Measurements from ENCODE around the gene MYO7A. TPM values are rescaled to one million over a fixed set of nuclear protein-coding genes. Genes with fewer than 3 reads are reported as not detected.

MYO7A gene
- total and polyA plus RNA-seq, 2 of the 4 experiments (the other 2 are of a cell fraction): 0.02 TPM; not detected in 1

GRCh38 chr11:77179681-77180080 lies 51.6 kb downstream of the MYO7A start:
- H2AK5ac ChIP-seq (ENCODE audit: low read depth, low read length): no peak overlapping the region
- H3K36me3 ChIP-seq (ENCODE audit: control insufficient read depth, insufficient read depth, low read length): no peaks in the 10 kb centered on the region
- no peak for DNase-seq

More at GRCh38 chr11:77179681-77180080, 51.6 kb downstream of the MYO7A start:
- peak overlapping the region; percentile 28 for H2AK9ac ChIP-seq (replicated peaks; ENCODE audit: low read depth, low read length, poor library complexity)
- H3K4me2 ChIP-seq (ENCODE audit: low read depth, low read length): no peak overlapping the region
- no peak overlapping the region for H3K23ac ChIP-seq (ENCODE audit: low read depth, low read length)
- H4K20me1 ChIP-seq (ENCODE audit: insufficient read depth, low read length): no peaks in the 10 kb centered on the region
- POLR2A ChIA-PET (ENCODE audit: unreplicated experiment): no interaction called here
- H4K5ac ChIP-seq (ENCODE audit: low read depth, low read length): no peak overlapping the region
- H3K4me3 ChIP-seq (ENCODE audit: insufficient read depth, low read depth, low read length): no peak overlapping the region
- no peak overlapping the region for H2BK20ac ChIP-seq (ENCODE audit: low read depth, low read length)
- H3K9ac ChIP-seq (ENCODE audit: low read depth, low read length): no peak overlapping the region
- no peak overlapping the region for H4K8ac ChIP-seq (ENCODE audit: low read depth in 2 of 2, low read length in 2 of 2)
- no peak overlapping the region for H3K14ac ChIP-seq (replicated peaks; ENCODE audit: low read depth, low read length)
- peaks cover 41% of the 10 kb centered on the region for H3K27me3 ChIP-seq (ENCODE audit: control insufficient read depth, insufficient read depth, low read length)
- no peak overlapping the region for H2AFZ ChIP-seq (replicated peaks; ENCODE audit: low read length, poor library complexity)
- no peak overlapping the region for H3K4ac ChIP-seq (ENCODE audit: low read depth, low read length)
- in situ Hi-C loops (cut with MboI; ENCODE audit: low sequenced_read_pairs): loop anchor here (10.0 kb wide), 1 partner anchor 55 kb away; the partner anchor contains the start of gene MYO7A
- CTCF ChIA-PET: interaction anchor here (2.0 kb wide), 1 partner anchor 9 kb away, joined by 5 read pairs; no protein-coding TSS in a partner anchor
- no peak overlapping the region for H3K18ac ChIP-seq (ENCODE audit: low read depth, low read length)
- no peaks in the 10 kb centered on the region for H3K9me3 ChIP-seq (ENCODE audit: control insufficient read depth, insufficient read depth, low read length)
- H2BK5ac ChIP-seq (ENCODE audit: low read depth, low read length, poor library complexity, severe bottlenecking): no peak overlapping the region
- peaks cover 3% of the 10 kb centered on the region; the same call in 1 of the 2 replicates for H3K9me1 ChIP-seq (ENCODE audit: insufficient read depth, low read length)
- no peak overlapping the region for H2BK15ac ChIP-seq (ENCODE audit: low read depth, low read length)
- no peak overlapping the region for H4K91ac ChIP-seq (ENCODE audit: insufficient read depth, low read depth, low read length)
- TF ChIP-seq CEBPB (IDR thresholded peaks at IDR 0.05; ENCODE audit: low read depth, low read length) (no peak), MAZ (IDR thresholded peaks at IDR 0.05; ENCODE audit: borderline replicate concordance, low read depth, low read length) (no peak), MXI1 (IDR thresholded peaks at IDR 0.05; ENCODE audit: borderline replicate concordance, low read depth, low read length) (no peak), ELK1 (IDR thresholded peaks at IDR 0.05; ENCODE audit: borderline replicate concordance, low read depth, low read length) (no peak), CHD1 (IDR thresholded peaks at IDR 0.05; ENCODE audit: low read depth, low read length) (no peak), SMC3 (IDR thresholded peaks at IDR 0.05; ENCODE audit: low read depth, low read length) (no peak), USF2 (IDR thresholded peaks at IDR 0.05; ENCODE audit: low read depth, low read length) (no peak), NFE2L2 (IDR thresholded peaks at IDR 0.05; ENCODE audit: low read depth, low read length) (no peak), POLR2A (IDR thresholded peaks at IDR 0.05; ENCODE audit: low read depth, low read length) (no peak), RFX5 (IDR thresholded peaks at IDR 0.05; ENCODE audit: low read depth, low read length) (no peak), RCOR1 (IDR thresholded peaks at IDR 0.05; ENCODE audit: insufficient replicate concordance, low read length) (no peak)
- BruUV-seq (replicated peaks): no TSS peak
- no peak overlapping the region for H3K27ac ChIP-seq (ENCODE audit: insufficient read depth, low read length)
- WGBS, 2 experiments (ENCODE audit: extremely low coverage in 2 of 2, insufficient read length in 1 of 2): 95% methylated on average over 11 of the region's 19 CpGs; no CpG with 5 or more reads in 1 of the 2 experiments
- no peaks in the 10 kb centered on the region for H3K79me1 ChIP-seq (ENCODE audit: low read depth in 1 of 2, low read length in 2 of 2)
- intact Hi-C loops (cut with micrococcal nuclease): loop anchor here (10.0 kb wide), 1 partner anchor 255 kb away; no protein-coding TSS in a partner anchor
- dilution Hi-C loops (cut with HindIII; ENCODE audit: low sequenced_read_pairs, unreplicated experiment): no loop called here
- ATAC-seq (ENCODE audit: low read depth): no peak
- no peak overlapping the region for H3K56ac ChIP-seq (ENCODE audit: extremely low read depth, insufficient read depth, low read length)
- H2BK120ac ChIP-seq (ENCODE audit: low read depth, low read length): no peak overlapping the region
- H3K4me1 ChIP-seq (ENCODE audit: control insufficient read depth, insufficient read depth, low read length): no peaks in the 10 kb centered on the region
